ENCODE results near the gene PCDH18. TPM values are rescaled to one million over a fixed set of nuclear protein-coding genes. Genes with fewer than 3 reads are reported as not detected.

The PCDH18 gene
- total RNA-seq, 4 donors from 2014 or later, result 10.6 to 27.1 (median 20.8) TPM

DNA sequence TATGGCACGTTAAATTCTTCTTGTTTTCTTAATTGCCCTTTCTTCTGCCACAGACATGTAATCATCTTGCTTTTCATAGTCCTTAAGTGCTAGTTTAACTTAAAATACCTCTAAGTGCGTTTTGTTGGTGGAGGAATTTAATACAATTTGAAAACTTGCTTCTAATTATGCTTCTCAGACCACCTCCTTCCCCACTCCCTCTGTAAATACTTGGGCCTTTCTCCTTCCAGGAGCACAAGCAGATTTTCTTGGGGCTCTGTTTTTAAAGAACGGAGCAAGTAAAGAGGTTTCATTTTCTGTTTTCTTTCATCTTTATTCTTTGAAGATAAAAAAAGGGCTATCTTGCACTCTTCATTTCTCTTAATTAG is 559 bp upstream of the PCDH18 start:
- Histone ChIP-seq H3K27ac (peak overlapping the region; percentile 77 to 84 (median 82)), H3K9me3 (no peaks in the 10 kb centered on the region), H3K4me3 (peak overlapping the region in 3 of 4 donors; percentile 34 to 56 (median 47)), H3K27me3 (no peaks in the 10 kb centered on the region), H3K36me3 (no peaks in the 10 kb centered on the region), H3K4me1 (no peaks in the 10 kb centered on the region)
- no peak for TF ChIP-seq POLR2AphosphoS5 (IDR thresholded peaks at IDR 0.05)
- TF ChIP-seq, protein P1, sequence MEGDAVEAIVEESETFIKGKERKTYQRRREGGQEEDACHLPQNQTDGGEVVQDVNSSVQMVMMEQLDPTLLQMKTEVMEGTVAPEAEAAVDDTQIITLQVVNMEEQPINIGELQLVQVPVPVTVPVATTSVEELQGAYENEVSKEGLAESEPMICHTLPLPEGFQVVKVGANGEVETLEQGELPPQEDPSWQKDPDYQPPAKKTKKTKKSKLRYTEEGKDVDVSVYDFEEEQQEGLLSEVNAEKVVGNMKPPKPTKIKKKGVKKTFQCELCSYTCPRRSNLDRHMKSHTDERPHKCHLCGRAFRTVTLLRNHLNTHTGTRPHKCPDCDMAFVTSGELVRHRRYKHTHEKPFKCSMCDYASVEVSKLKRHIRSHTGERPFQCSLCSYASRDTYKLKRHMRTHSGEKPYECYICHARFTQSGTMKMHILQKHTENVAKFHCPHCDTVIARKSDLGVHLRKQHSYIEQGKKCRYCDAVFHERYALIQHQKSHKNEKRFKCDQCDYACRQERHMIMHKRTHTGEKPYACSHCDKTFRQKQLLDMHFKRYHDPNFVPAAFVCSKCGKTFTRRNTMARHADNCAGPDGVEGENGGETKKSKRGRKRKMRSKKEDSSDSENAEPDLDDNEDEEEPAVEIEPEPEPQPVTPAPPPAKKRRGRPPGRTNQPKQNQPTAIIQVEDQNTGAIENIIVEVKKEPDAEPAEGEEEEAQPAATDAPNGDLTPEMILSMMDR (IDR thresholded peaks at IDR 0.05), result no peak
- DNase-seq, result no peak
- in situ Hi-C loops (cut with MboI; ENCODE audit: low pct_ligation_motif_present in 1 of 4, low pct_unique_long_range_greater_than_20kb in 1 of 4, low sequenced_read_pairs in 3 of 4), result no loop called here
- intact Hi-C loops (cut with DNase I; ENCODE audit: low total_unique reads), result loop anchor here (5.0 kb wide), 1 partner anchor 129 kb away; no protein-coding TSS in a partner anchor
- 6 to 7% methylated on average over 2 to 3 of the region's 3 CpGs for WGBS, 2 donors (ENCODE audit: low coverage in 1 of 2)

DNA sequence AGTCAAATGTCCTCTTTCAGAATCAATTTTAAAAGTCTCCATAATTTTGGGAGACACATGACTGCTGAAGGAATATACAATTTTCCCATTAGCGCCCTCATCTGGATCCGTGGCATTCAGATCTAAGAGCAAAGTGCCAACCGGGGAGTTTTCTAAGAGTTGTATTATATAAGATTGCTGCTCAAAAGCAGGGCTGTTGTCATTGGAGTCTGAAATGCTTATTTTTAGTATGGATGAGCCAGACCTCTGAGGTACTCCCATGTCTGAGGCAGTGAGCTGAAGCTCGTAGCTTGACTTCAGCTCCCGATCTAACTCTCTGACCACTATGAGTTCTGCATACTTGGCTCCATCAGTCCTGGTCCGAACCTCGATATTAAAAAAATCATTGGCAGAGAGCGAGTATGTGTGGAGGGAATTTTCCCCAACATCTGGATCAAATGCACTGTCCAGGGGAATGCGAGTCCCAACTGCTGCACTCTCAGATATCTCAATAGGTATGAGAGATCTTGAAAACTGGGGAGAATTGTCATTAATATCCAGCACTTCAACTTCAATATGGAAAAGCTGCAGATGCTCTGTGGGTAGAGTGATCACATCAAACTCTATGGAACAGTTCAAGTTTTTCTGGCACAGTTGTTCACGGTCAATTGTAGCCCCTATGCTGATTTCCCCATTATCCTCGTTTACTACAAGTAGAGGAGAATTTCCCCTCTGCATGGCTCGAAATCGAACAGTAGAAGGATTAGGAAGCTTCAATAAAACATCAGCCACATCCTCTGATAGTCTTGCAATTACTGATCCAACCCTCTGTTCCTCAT is 917 bp downstream of the PCDH18 start:
- no peaks in the 10 kb centered on the region for H3K4me1 ChIP-seq
- intact Hi-C loops (cut with DNase I; ENCODE audit: low total_unique reads), result loop anchor here (5.0 kb wide), 1 partner anchor 131 kb away; no protein-coding TSS in a partner anchor
- H3K4me3 ChIP-seq, result peak overlapping the region; percentile 32 to 56 (median 40)
- TF ChIP-seq, protein P1 (IDR thresholded peaks at IDR 0.05), result peak in 3 of 5 experiments; percentile 7 to 35 (median 23)
- TF ChIP-seq POLR2A (IDR thresholded peaks at IDR 0.05), result no peak
- H3K9me3 ChIP-seq, result no peaks in the 10 kb centered on the region
- H3K27me3 ChIP-seq, result no peaks in the 10 kb centered on the region
- no peaks in the 10 kb centered on the region for H3K36me3 ChIP-seq
- 33 to 35% methylated on average over 4 to 13 of the region's 13 CpGs for WGBS, 2 donors (ENCODE audit: low coverage in 1 of 2)
- in situ Hi-C loops (cut with MboI; ENCODE audit: low pct_ligation_motif_present in 1 of 4, low pct_unique_long_range_greater_than_20kb in 1 of 4, low sequenced_read_pairs in 3 of 4), result no loop called here
- peak overlapping the region; percentile 77 to 84 (median 82) for H3K27ac ChIP-seq
- DNase-seq, result no peak

DNA sequence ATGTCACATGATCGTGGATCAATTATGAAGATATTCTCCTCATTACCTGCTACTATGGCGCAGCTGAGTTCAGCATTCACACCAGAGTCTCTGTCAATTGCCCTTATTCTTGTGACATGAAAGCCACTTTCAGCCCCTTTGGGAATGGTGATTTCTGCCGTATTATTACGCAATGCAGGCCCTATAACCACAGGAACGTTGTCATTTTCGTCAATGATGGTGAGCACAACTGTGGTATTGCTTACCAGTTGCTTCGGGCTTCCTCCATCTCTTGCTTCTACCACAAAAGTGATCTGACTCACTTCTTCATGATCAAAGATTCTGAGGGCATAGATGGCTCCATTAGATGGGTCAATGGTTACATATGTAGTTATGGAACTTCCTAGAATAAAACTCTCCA is 2.1 kb downstream of the PCDH18 start:
- Histone ChIP-seq H3K4me1 (peaks cover 0 to 3% (median 0%) of the 10 kb centered on the region in 4 donors), H3K4me3 (peak overlapping the region; percentile 18 to 56 (median 40)), H3K27me3 (no peaks in the 10 kb centered on the region), H3K36me3 (no peaks in the 10 kb centered on the region), H3K27ac (peak overlapping the region; percentile 77 to 84 (median 82)), H3K9me3 (no peaks in the 10 kb centered on the region)
- no peak for TF ChIP-seq POLR2AphosphoS5 (IDR thresholded peaks at IDR 0.05)
- TF ChIP-seq POLR2A (IDR thresholded peaks at IDR 0.05), result no peak
- TF ChIP-seq, protein P1 (IDR thresholded peaks at IDR 0.05), result no peak
- TF ChIP-seq EP300 (IDR thresholded peaks at IDR 0.05; ENCODE audit: low read depth), result no peak
- in situ Hi-C loops (cut with MboI; ENCODE audit: low pct_ligation_motif_present in 1 of 4, low pct_unique_long_range_greater_than_20kb in 1 of 4, low sequenced_read_pairs in 3 of 4), result no loop called here
- intact Hi-C loops (cut with DNase I; ENCODE audit: low total_unique reads), result loop anchor here (5.0 kb wide), 1 partner anchor 132 kb away; no protein-coding TSS in a partner anchor
- no peak for DNase-seq
- WGBS, 2 donors (ENCODE audit: low coverage in 1 of 2), result 50 to 74% methylated on average over 6 to 7 of the region's 7 CpGs

DNA sequence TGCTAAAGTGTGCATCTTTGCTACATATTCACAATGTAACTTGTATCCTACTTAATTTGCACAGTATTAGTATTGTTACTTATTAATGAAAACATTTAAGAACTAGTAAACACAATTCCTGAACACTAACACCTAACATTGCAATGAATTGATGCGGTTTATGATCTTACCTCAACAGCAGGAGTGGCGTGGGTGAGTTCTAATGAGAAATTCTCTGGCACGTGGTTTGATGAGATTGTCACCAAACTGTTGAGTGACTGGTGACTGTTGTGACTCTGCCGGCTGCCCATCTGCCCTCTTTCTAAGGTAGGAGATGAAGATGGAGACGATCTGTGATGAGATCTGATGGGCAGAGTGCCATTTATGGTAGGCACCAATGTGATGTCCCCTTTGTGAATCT is 2.9 kb downstream of the PCDH18 start:
- Histone ChIP-seq H3K27me3 (no peaks in the 10 kb centered on the region), H3K4me3 (peak overlapping the region; percentile 10 to 56 (median 40)), H3K9me3 (no peaks in the 10 kb centered on the region), H3K4me1 (peaks cover 0 to 9% (median 0%) of the 10 kb centered on the region in 4 donors), H3K36me3 (no peaks in the 10 kb centered on the region), H3K27ac (peak overlapping the region; percentile 77 to 84 (median 82))
- no peak for DNase-seq
- in situ Hi-C loops (cut with MboI; ENCODE audit: low pct_ligation_motif_present in 1 of 4, low pct_unique_long_range_greater_than_20kb in 1 of 4, low sequenced_read_pairs in 3 of 4), result no loop called here
- intact Hi-C loops (cut with DNase I; ENCODE audit: low total_unique reads), result no loop called here
- 37 to 58% methylated on average over 2 to 5 of the region's 5 CpGs for WGBS, 2 donors (ENCODE audit: low coverage in 1 of 2)
- no peak for TF ChIP-seq POLR2A (IDR thresholded peaks at IDR 0.05)
- TF ChIP-seq, protein P1 (IDR thresholded peaks at IDR 0.05), result no peak
- TF ChIP-seq POLR2AphosphoS5 (IDR thresholded peaks at IDR 0.05), result no peak
- TF ChIP-seq EP300 (IDR thresholded peaks at IDR 0.05; ENCODE audit: low read depth), result no peak

Data from transverse colon (tissue), 4 donors.